Measurements from ENCODE around the gene PTH1R.

Gene PTH1R

DNA sequence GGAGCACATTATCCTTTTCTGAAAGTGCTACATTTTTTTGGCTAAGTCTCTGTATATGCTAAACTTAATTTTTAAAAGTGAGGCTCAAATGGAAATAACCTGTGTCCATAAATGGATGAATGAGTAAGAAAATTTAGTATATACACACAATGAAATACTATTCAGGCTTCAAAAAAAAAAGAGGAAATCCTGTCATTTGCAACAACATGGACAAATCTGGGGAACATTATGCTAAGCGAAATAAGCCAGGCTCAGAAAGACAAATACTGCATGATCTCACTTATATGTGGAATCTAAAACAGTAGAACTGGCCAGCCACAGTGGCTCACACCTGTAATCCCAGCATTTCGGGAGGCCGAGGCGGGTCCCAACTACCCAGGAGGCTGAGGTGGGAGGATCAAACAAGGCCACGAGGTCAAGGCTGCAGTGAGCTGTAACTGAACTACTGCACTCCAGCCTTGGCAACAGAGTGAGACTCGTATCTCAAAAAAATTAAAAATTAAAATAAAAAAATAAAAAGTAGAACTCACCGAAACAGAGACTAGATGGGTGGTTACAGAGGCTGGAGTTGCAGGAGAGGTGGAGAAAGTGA lies 73.2 kb downstream of the PTH1R start:
- peaks cover 31% of the 10 kb centered on the region for H3K4me1 ChIP-seq (ENCODE audit: control insufficient read depth, insufficient read depth, low read length, poor library complexity, severe bottlenecking)
- H3K36me3 ChIP-seq (ENCODE audit: control insufficient read depth, insufficient read depth, low read length) = peaks cover 20% of the 10 kb centered on the region
- no peaks in the 10 kb centered on the region for H3K9me3 ChIP-seq (ENCODE audit: control insufficient read depth, low read length)
- H3K4me3 ChIP-seq (ENCODE audit: extremely low read depth, insufficient read depth, low read length, poor library complexity, severe bottlenecking) = no peak overlapping the region
- WGBS, 2 experiments (ENCODE audit: insufficient coverage in 2 of 2) = 95 to 100% methylated on average over 5 of the region's 7 CpGs
- H3K27ac ChIP-seq (ENCODE audit: low read depth, low read length, severe bottlenecking) = no peak overlapping the region

DNA sequence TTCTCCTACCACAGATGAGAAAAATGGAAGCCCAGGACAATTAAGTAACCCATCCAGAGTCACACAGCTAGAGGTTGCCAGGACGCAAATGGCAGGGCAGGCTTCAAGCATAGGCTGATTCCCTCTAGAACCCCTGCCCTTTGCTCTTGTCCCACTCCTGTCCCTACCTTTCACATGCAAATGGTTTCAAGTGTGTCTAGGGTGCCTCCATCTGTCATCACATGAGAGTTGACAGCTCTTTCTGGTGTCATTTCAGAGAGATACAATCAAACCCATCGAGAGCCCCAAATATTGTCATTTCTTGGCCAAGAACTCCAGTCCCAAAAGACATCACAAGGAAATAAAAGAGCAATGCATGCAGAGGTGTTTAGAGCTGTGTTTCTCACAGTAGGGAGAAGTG lies 75.3 kb downstream of the PTH1R start:
- Histone ChIP-seq H3K27ac (ENCODE audit: low read depth, low read length, severe bottlenecking) (no peak overlapping the region), H3K4me3 (ENCODE audit: extremely low read depth, insufficient read depth, low read length, poor library complexity, severe bottlenecking) (no peak overlapping the region), H3K9me3 (ENCODE audit: control insufficient read depth, low read length) (no peaks in the 10 kb centered on the region), H3K4me1 (ENCODE audit: control insufficient read depth, insufficient read depth, low read length, poor library complexity, severe bottlenecking) (peaks cover 26% of the 10 kb centered on the region), H3K36me3 (ENCODE audit: control insufficient read depth, insufficient read depth, low read length) (peaks cover 6% of the 10 kb centered on the region)
- WGBS, 2 experiments (ENCODE audit: insufficient coverage in 2 of 2) = 95 to 100% methylated on average over 2 of the region's 2 CpGs
